B cell (primary cell): Measurements from ENCODE around the gene TRMT61A. TPM values are rescaled to one million over a fixed set of nuclear protein-coding genes. Genes with fewer than 3 reads are reported as not detected.
"Not testable (repeated sequence)": the region's sequence is repeated elsewhere in the genome, so short reads cannot be mapped to it uniquely, and the experiment has no call there.

Source experiments
- ATAC-seq: fragments of 200-7000 bp; cut with Tn5 transposase; one replicate; pipeline ENCODE4 v1.10.0; 2021; ENCODE audit warnings: low read depth, mild to moderate bottlenecking, moderate number of reproducible peaks, moderate library complexity
- CTCF ChIA-PET: fragments of 350-600 bp; sonication (Branson Sonifier 250); formaldehyde crosslinking; loops from one replicate; lab custom pipeline; 2021; ENCODE audit warnings: antibody characterized with exemption, inconsistent platforms; lab: Charles Lee
- POLR2A ChIA-PET: fragments of 350-600 bp; sonication (Branson Sonifier 250); formaldehyde crosslinking; loops from one replicate; lab custom pipeline; 2021; ENCODE audit warnings: antibody characterized with exemption; lab: Charles Lee
- DNase-seq: peaks from one replicate; pipeline ENCODE4 v3.0.0; 2013
- H2AFZ ChIP-seq: 2 replicates; pipeline ENCODE4 v1.6.1; 2012; ENCODE audit warnings: mild to moderate bottlenecking, low read depth, low read length; ENCODE audit not compliant: insufficient read depth, poor library complexity, severe bottlenecking
- H3K27ac ChIP-seq, 2 donors: 1 replicate in 1 of 2; 2 replicates in 1 of 2; pipeline ENCODE4 v1.5.1; 2012 to 2013; ENCODE audit warnings: low read length in 2 of 2, mild to moderate bottlenecking in 2 of 2, moderate library complexity in 1 of 2
- H3K27me3 ChIP-seq, 4 experiments: fragments of 200-600 bp in 1 of 4; sonication (generic) in 1 of 4; replicated peaks in 1 of 4; 1 replicate in 2 of 4; 2 replicates in 2 of 4; pipeline versions ENCODE4 v1.6.1 to v1.7.0; 2013 to 2016; ENCODE audit warnings: low read length in 3 of 4, mild to moderate bottlenecking in 2 of 4, mixed read lengths in 1 of 4, moderate library complexity in 1 of 4; ENCODE audit not compliant: insufficient read depth in 4 of 4, control insufficient read depth in 3 of 4; ENCODE audit errors: control extremely low read depth in 1 of 4
- H3K36me3 ChIP-seq, 2 experiments: replicated peaks in 1 of 2; 1 replicate in 1 of 2; 2 replicates in 1 of 2; pipeline versions ENCODE4 v1.6.1 to v1.7.1; 2013; ENCODE audit warnings: low read length in 1 of 2; ENCODE audit not compliant: insufficient read depth in 2 of 2, control insufficient read depth in 1 of 2; ENCODE audit errors: control extremely low read depth in 1 of 2, extremely low read depth in 1 of 2
- H3K4me1 ChIP-seq, 2 donors: fragments of 200-600 bp in 1 of 2; sonication (generic) in 1 of 2; 1 replicate in 1 of 2; 2 replicates in 1 of 2; pipeline versions ENCODE4 v1.5.1 to v1.6.1; 2013 to 2017; ENCODE audit warnings: low read length in 2 of 2; ENCODE audit not compliant: control insufficient read depth in 2 of 2, insufficient read depth in 2 of 2
- H3K4me2 ChIP-seq: replicated peaks from 2 replicates; pipeline ENCODE3; 2012; ENCODE audit warnings: mild to moderate bottlenecking, low read depth, low read length; ENCODE audit not compliant: poor library complexity, severe bottlenecking
- H3K4me3 ChIP-seq, 5 experiments: fragments of 200-600 bp in 1 of 5; sonication (generic) in 1 of 5; 1 replicate in 3 of 5; 2 replicates in 2 of 5; pipeline versions ENCODE4 v1.5.1 to v1.7.0; 2011 to 2016; ENCODE audit warnings: low read length in 4 of 5, mild to moderate bottlenecking in 4 of 5, low read depth in 2 of 5, control low read depth in 1 of 5, moderate library complexity in 1 of 5; ENCODE audit not compliant: insufficient read depth in 1 of 5; ENCODE audit errors: control extremely low read depth in 1 of 5, extremely low read depth in 1 of 5
- H3K79me2 ChIP-seq: fragments of 200-600 bp; sonication (generic); one replicate; pipeline ENCODE4 v1.6.0; 2016; ENCODE audit warnings: low read length; ENCODE audit not compliant: control insufficient read depth, insufficient read depth
- H3K9ac ChIP-seq: fragments of 200-600 bp; sonication (generic); 2 replicates; pipeline ENCODE4 v1.6.1; 2017; ENCODE audit warnings: mild to moderate bottlenecking, low read length, moderate library complexity
- H3K9me3 ChIP-seq, 3 donors: one replicate each; pipeline versions ENCODE4 v1.6.1 to v1.7.1; 2013; ENCODE audit warnings: low read length in 2 of 3; ENCODE audit not compliant: control insufficient read depth in 2 of 3, insufficient read depth in 1 of 3; ENCODE audit errors: control extremely low read depth in 1 of 3
- H4K20me1 ChIP-seq: 2 replicates; pipeline ENCODE4 v1.6.0; 2012; ENCODE audit warnings: mild to moderate bottlenecking, low read length; ENCODE audit not compliant: insufficient read depth, control insufficient read depth, poor library complexity, severe bottlenecking
- H3K27ac Mint-ChIP-seq: one replicate; pipeline ENCODE4 v1.8.0; 2021; ENCODE audit warnings: mixed read lengths
- H3K27me3 Mint-ChIP-seq: one replicate; pipeline ENCODE4 v1.8.0; 2021; ENCODE audit warnings: mixed read lengths
- H3K4me1 Mint-ChIP-seq: one replicate; pipeline ENCODE4 v1.8.0; 2021; ENCODE audit warnings: mixed read lengths
- H3K4me3 Mint-ChIP-seq: one replicate; pipeline ENCODE4 v1.8.0; 2021; ENCODE audit warnings: mixed read lengths
- H3K9me3 Mint-ChIP-seq: one replicate; pipeline ENCODE4 v1.8.0; 2022; ENCODE audit warnings: mixed read lengths; ENCODE audit not compliant: insufficient read depth
- EZH2 ChIP-seq: IDR thresholded peaks from 2 replicates; pipeline ENCODE4 v1.6.1; 2012; ENCODE audit warnings: borderline replicate concordance, low read depth, mild to moderate bottlenecking, moderate library complexity, low read length; ENCODE audit not compliant: insufficient read depth, poor library complexity, severe bottlenecking
- WGBS: methylation state at CpG from one replicate; pipeline ENCODE4 v1.1.5; 2013; ENCODE audit warnings: missing lambda C conversion rate; ENCODE audit not compliant: insufficient coverage; 5-methylcytosine and 5-hydroxymethylcytosine counted together
- intact Hi-C: fragments of 100-400 bp; cut with micrococcal nuclease; formaldehyde crosslinking; loops from one replicate; pipeline ENCODE4 v1.10.0; 2022
- polyA plus RNA-seq: library from polyadenylated mRNA; depleted of rRNA; stranded (reverse); fragments of >200 nt; gene quantifications from 2 replicates; pipeline ENCODE4 v1.2.3, GENCODE V29; 2012
- total RNA-seq, 2 donors: library from RNA; stranded (reverse); fragments of 120-200 nt in 1 of 2; gene quantifications; 1 replicate in 1 of 2; 2 replicates in 1 of 2; pipeline versions ENCODE4 v1.2.3 to v1.2.4, GENCODE V29; 2013 to 2022
- TF ChIP-seq, protein P1 (sequence below): fragments of 200-600 bp; IDR thresholded peaks from one replicate; pipeline ENCODE4 v1.8.0; 2022; ENCODE audit warnings: antibody characterized with exemption, mild to moderate bottlenecking

TRMT61A gene
- total and polyA plus RNA-seq, 2 donors (not counting 1 experiment from before 2014, with no cell fraction given): 9.5 to 18.4 TPM

- WGBS: 97% methylated on average over 17 of the region's 26 CpGs
- H3K9ac ChIP-seq: no peak overlapping the region
- no peaks in the 10 kb centered on the region for H3K9me3 ChIP-seq
- no peaks in the 10 kb centered on the region for H3K4me1 ChIP-seq
- H3K27ac ChIP-seq: no peak overlapping the region
- no peaks in the 10 kb centered on the region for H4K20me1 ChIP-seq
- H3K4me1 Mint-ChIP-seq: no peaks in the 10 kb centered on the region
- no peak overlapping the region for H3K27ac Mint-ChIP-seq
- CTCF ChIA-PET: interaction anchor here (1.3 to 3.3 kb wide), 3 partner anchors 8 to 36 kb away, joined by 3 to 18 read pairs (median 15); no protein-coding TSS in a partner anchor
- H2AFZ ChIP-seq: no peak overlapping the region
- no peak for DNase-seq
- H3K4me2 ChIP-seq: no peak overlapping the region
- no peaks in the 10 kb centered on the region for H3K79me2 ChIP-seq
- H3K4me3 Mint-ChIP-seq: no peak overlapping the region
- H3K9me3 Mint-ChIP-seq: no peaks in the 10 kb centered on the region
- no peaks in the 10 kb centered on the region for H3K27me3 Mint-ChIP-seq
- TF ChIP-seq, protein P1, sequence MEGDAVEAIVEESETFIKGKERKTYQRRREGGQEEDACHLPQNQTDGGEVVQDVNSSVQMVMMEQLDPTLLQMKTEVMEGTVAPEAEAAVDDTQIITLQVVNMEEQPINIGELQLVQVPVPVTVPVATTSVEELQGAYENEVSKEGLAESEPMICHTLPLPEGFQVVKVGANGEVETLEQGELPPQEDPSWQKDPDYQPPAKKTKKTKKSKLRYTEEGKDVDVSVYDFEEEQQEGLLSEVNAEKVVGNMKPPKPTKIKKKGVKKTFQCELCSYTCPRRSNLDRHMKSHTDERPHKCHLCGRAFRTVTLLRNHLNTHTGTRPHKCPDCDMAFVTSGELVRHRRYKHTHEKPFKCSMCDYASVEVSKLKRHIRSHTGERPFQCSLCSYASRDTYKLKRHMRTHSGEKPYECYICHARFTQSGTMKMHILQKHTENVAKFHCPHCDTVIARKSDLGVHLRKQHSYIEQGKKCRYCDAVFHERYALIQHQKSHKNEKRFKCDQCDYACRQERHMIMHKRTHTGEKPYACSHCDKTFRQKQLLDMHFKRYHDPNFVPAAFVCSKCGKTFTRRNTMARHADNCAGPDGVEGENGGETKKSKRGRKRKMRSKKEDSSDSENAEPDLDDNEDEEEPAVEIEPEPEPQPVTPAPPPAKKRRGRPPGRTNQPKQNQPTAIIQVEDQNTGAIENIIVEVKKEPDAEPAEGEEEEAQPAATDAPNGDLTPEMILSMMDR: no peak
- TF ChIP-seq EZH2: no peak
- H3K36me3 ChIP-seq: peaks cover 0 to 3% of the 10 kb centered on the region in 2 experiments
- no peaks in the 10 kb centered on the region for H3K27me3 ChIP-seq
- no peak for ATAC-seq
- H3K4me3 ChIP-seq: no peak overlapping the region
- POLR2A ChIA-PET: no interaction called here
- intact Hi-C loops: no loop called here
These were observed 18.0 kb upstream of the TRMT61A start for GRCh38 chr14:103510724-103511693.

DNA sequence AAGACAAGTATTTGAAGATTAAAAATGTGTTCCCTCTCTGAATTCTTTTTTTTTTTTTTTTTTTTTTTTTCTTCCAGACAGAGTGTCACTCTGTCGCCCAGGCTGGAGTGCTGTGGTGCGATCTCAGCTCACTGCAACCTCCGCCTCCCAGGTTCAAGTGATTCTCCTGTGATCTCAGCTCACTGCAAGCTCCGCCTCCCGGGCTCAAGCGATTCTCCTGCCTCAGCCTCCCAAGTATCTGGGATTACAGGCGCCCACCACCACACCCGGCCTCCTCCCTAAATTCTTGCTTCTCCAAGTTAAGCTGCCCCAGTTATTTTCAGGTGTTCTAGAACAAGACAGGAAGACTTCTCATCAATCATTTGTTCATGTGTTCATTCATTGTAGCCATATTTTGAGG lies 16.8 kb upstream of the TRMT61A start:
- WGBS: 100% methylated on average over 7 of the region's 8 CpGs
- CTCF ChIA-PET: interaction anchor here (3.0 kb wide), 1 partner anchor 12 kb away, joined by 18 read pairs; no protein-coding TSS in a partner anchor
- not testable (repeated sequence) for H4K20me1 ChIP-seq

More for the DNA sequence above, 16.8 kb upstream of the TRMT61A start:
- H3K79me2 ChIP-seq, intact Hi-C loops, H3K9me3 Mint-ChIP-seq, ATAC-seq, H3K4me1 ChIP-seq, H3K4me2 ChIP-seq, H2AFZ ChIP-seq, H3K36me3 ChIP-seq, H3K9me3 ChIP-seq, POLR2A ChIA-PET, H3K27me3 Mint-ChIP-seq, H3K27ac ChIP-seq, H3K4me3 Mint-ChIP-seq, H3K27me3 ChIP-seq, H3K9ac ChIP-seq, H3K4me1 Mint-ChIP-seq, H3K4me3 ChIP-seq, H3K27ac Mint-ChIP-seq, DNase-seq: not testable (repeated sequence)
